Colonic mucosa (tissue), 4 donors: ENCODE results near the gene SMS. TPM values are rescaled to one million over a fixed set of nuclear protein-coding genes. Genes with fewer than 3 reads are reported as not detected.

Experiments used
- DNase-seq: peaks from one replicate; pipeline ENCODE4 v3.0.0-alpha.2; 2020
- H3K27ac ChIP-seq: fragments of 200-600 bp; one replicate; pipeline ENCODE4 v1.8.0; 2021
- H3K27me3 ChIP-seq: fragments of 200-600 bp; one replicate; pipeline ENCODE4 v1.8.0; 2021
- H3K36me3 ChIP-seq: fragments of 200-600 bp; one replicate; pipeline ENCODE4 v1.8.0; 2021
- H3K4me1 ChIP-seq: fragments of 200-600 bp; one replicate; pipeline ENCODE4 v1.8.0; 2021; ENCODE audit warnings: mild to moderate bottlenecking
- H3K4me3 ChIP-seq: fragments of 200-600 bp; one replicate; pipeline ENCODE4 v1.8.0; 2021
- H3K9ac ChIP-seq, 2 donors: one replicate each; pipeline ENCODE4 v1.7.0; 2013; ENCODE audit warnings: control low read depth in 2 of 2, low read depth in 2 of 2, low read length in 2 of 2
- H3K9me3 ChIP-seq: fragments of 200-600 bp; one replicate; pipeline ENCODE4 v1.8.0; 2021
- intact Hi-C: fragments of 100-400 bp; cut with DNase I; formaldehyde crosslinking; loops from one replicate; pipeline ENCODE4 v1.14.1; 2022
- total RNA-seq, 2 donors: library from RNA; stranded (reverse); fragmentation: NEBNext Ultra II Directional in 1 of 2; extraction: Animal tissue kit (Norgen Biotek cat#: 25700) in 1 of 2; gene quantifications; one replicate each; pipeline ENCODE4 v1.2.1, GENCODE V29; 2021
- TF ChIP-seq, protein P1 (sequence below): fragments of 200-600 bp; IDR thresholded peaks from one replicate; pipeline ENCODE4 v1.8.0; 2022; ENCODE audit warnings: antibody characterized with exemption, mild to moderate bottlenecking
- donor health status: healthy.
- donor health status: DM: no; HTN: no; CAD: no.
- donor health status: DM: no; HTN: no; CAD: no.

The SMS gene
- total RNA-seq, 2 donors from 2014 or later: 73.7 to 100 TPM

DNA sequence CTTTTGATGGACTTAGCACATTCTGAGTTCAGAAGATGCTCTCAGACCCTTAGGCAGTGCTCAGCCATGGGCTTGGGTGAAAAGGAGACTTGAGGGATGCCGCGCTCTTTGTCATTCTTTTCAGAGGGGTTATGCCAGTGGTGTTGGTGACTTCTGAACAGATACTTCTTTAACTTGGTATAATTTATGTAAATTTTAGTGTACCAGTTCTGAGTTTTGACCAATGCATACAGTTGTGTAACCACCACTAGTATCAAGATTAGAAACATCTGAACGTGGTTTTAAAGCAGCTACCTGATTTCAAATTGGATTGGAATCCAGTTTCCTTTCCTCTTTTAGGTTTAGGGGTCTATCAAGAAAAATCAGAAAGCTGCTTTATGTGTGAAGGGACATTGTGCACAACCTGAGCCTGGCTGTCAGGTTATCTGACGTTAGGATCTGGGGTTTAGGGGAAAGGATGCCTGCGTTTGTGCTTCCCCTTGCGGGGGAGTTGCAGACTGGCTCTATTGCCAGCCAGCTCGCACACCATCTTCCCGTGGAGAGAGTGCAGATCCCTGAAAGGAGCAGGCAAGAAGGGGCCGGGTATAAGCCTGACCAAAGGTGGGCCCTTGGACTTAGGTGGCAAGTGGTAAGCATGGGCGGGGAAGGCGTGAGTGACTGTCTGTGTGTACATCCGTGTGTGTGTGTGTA, 19.0 kb downstream of the SMS start:
- Histone ChIP-seq H3K4me1 (no peaks in the 10 kb centered on the region), H3K27me3 (no peaks in the 10 kb centered on the region), H3K36me3 (no peaks in the 10 kb centered on the region), H3K9ac (no peak overlapping the region), H3K4me3 (no peak overlapping the region), H3K27ac (no peak overlapping the region), H3K9me3 (no peaks in the 10 kb centered on the region)
- TF ChIP-seq, protein P1, sequence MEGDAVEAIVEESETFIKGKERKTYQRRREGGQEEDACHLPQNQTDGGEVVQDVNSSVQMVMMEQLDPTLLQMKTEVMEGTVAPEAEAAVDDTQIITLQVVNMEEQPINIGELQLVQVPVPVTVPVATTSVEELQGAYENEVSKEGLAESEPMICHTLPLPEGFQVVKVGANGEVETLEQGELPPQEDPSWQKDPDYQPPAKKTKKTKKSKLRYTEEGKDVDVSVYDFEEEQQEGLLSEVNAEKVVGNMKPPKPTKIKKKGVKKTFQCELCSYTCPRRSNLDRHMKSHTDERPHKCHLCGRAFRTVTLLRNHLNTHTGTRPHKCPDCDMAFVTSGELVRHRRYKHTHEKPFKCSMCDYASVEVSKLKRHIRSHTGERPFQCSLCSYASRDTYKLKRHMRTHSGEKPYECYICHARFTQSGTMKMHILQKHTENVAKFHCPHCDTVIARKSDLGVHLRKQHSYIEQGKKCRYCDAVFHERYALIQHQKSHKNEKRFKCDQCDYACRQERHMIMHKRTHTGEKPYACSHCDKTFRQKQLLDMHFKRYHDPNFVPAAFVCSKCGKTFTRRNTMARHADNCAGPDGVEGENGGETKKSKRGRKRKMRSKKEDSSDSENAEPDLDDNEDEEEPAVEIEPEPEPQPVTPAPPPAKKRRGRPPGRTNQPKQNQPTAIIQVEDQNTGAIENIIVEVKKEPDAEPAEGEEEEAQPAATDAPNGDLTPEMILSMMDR: no peak
- DNase-seq: no peak
- intact Hi-C loops: no loop called here

DNA sequence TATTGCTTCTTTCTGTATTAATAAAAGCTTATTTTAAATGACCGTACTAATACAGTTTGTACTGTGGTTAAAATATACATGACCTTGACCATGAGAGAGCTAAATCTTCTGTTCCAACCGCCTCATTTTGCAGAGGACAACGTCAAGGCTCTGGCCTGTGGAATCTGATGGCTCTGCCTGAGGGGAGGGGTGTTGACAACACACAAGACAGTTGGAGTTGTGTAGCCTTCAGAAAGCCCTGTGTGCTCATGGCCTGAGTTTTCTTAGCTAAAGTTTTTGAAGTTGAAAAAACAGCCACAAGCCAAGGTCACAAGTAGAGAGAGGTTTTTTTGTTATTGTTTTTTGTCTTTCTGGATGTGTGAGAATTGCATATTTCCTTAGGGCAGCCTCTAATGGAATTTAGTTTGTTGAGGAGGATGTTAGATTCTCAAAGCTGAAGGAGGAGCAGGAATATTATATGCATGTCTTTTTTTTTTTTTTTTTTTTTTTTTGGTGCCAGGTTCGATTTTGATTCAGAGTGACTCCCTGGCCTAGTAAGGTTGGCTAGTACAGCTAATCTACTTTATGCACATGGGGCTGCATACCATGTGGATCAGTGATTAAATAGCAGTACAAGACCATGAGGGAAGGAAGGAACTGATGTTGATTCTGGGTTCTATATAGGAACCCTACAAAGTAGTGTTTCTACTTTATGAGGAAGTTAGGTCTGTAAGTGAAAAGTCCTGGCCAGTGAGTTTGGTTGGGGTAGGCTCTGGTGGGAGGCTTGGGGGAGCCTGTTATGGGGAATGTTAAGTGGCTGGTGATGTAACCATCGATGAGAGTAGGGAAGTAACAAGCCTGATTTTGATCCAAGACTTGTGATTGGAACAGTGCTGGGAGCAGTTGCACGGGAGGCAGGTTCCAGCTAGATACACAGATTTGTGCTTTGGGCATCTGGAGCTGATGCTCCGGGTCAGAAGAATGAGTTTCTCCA, 20.3 kb downstream of the SMS start:
- Histone ChIP-seq H3K4me3 (no peak overlapping the region), H3K9me3 (no peaks in the 10 kb centered on the region), H3K9ac (no peak overlapping the region), H3K27me3 (no peaks in the 10 kb centered on the region), H3K27ac (no peak overlapping the region), H3K36me3 (no peaks in the 10 kb centered on the region), H3K4me1 (no peaks in the 10 kb centered on the region)
- DNase-seq: no peak
- intact Hi-C loops: no loop called here
- TF ChIP-seq, protein P1: no peak

DNA sequence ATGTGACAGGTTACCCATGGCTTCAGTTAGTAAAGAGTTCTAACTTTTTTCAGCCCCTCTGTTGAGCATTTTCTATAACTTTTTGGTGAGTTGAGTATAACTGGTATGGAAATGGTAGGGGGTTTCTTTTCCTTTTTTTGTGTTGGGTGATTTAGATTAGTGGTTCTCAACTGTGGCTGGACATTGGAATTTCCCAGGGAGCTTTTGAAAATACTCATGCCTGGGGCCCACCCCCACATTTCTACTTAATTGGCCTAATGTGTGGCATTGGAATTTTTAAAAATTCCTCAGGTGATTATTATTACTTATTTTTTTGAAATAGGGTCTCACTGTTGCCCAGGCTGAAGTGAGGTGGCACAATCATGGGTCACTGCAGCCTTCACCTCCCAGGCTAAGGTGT, 21.9 kb downstream of the SMS start:
- no peak overlapping the region for H3K4me3 ChIP-seq
- intact Hi-C loops: no loop called here
- no peak overlapping the region for H3K27ac ChIP-seq
- no peak overlapping the region for H3K9ac ChIP-seq
- no peak for DNase-seq
- no peaks in the 10 kb centered on the region for H3K4me1 ChIP-seq
- H3K36me3 ChIP-seq: no peaks in the 10 kb centered on the region
- no peaks in the 10 kb centered on the region for H3K27me3 ChIP-seq
- H3K9me3 ChIP-seq: no peaks in the 10 kb centered on the region
- TF ChIP-seq, protein P1: no peak

DNA sequence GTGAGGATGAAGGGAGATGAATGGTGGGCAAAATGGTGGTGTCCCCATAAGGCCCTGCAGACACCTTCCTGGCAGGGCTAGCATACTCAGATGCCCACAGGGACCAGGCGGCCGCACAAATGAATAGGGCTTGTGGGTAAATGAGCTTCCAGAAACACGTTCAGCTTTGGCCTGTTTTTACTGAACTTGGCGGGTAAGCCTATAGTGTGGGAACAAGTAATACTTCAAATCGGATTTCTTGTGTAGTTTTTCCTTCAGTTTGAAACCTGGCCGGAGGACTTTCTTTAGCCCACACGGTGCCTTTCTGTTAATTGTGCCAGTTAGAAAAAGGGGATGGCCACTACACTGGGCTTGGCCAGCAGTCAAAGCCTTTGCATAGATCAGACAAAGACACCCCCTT, 22.8 kb downstream of the SMS start:
- no peaks in the 10 kb centered on the region for H3K27me3 ChIP-seq
- TF ChIP-seq, protein P1: no peak
- intact Hi-C loops: no loop called here
- H3K27ac ChIP-seq: no peak overlapping the region
- H3K36me3 ChIP-seq: no peaks in the 10 kb centered on the region
- no peak overlapping the region for H3K4me3 ChIP-seq
- no peaks in the 10 kb centered on the region for H3K4me1 ChIP-seq
- H3K9me3 ChIP-seq: no peaks in the 10 kb centered on the region
- DNase-seq: no peak
- H3K9ac ChIP-seq: no peak overlapping the region

DNA sequence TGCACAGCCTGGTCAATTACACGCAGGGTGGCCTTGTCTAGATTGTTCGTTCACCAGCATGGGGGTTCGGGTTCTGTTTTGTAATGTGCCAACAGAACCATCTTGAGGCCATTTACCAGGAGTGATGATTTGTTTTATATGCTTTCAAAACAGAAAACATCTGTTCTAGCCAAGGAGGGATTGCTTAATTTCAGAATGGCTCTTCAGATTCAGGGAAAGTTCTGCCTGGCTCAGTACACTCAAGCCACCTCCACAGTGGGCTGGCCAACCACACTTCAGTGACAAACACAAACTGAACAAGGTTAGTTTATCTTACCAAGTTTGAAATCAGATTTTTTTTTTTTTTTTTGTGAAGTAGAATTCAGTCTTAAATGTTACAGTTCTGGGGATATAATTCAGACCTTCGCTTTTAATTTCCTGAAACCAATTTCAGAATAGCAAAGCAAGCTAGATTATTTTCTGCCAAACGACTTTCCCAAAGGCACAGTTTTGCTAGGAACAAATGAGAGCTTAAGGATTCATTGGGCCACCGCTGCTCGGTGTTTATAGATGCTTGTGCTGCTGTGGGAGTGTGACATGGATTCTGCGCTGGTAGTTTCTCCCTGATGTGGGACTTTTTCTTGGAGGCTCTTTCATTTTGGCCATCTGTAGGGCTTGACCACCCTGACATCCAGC, 23.4 kb downstream of the SMS start:
- intact Hi-C loops: no loop called here
- H3K4me3 ChIP-seq: no peak overlapping the region
- no peak for DNase-seq
- no peaks in the 10 kb centered on the region for H3K27me3 ChIP-seq
- no peaks in the 10 kb centered on the region for H3K9me3 ChIP-seq
- H3K27ac ChIP-seq: no peak overlapping the region
- H3K4me1 ChIP-seq: no peaks in the 10 kb centered on the region
- TF ChIP-seq, protein P1: no peak
- no peak overlapping the region for H3K9ac ChIP-seq
- H3K36me3 ChIP-seq: no peaks in the 10 kb centered on the region
